Measurements from ENCODE around the gene DMRTA1. TPM values are rescaled to one million over a fixed set of nuclear protein-coding genes. Genes with fewer than 3 reads are reported as not detected.
A peak's percentile ranks its signal among the peaks of the same experiment; 100 is the strongest.
"Not testable (repeated sequence)": the region's sequence is repeated elsewhere in the genome, so short reads cannot be mapped to it uniquely, and the experiment has no call there.

Gene DMRTA1
- total and polyA plus RNA-seq, 5 donors from 2014 or later = not detected

DNA sequence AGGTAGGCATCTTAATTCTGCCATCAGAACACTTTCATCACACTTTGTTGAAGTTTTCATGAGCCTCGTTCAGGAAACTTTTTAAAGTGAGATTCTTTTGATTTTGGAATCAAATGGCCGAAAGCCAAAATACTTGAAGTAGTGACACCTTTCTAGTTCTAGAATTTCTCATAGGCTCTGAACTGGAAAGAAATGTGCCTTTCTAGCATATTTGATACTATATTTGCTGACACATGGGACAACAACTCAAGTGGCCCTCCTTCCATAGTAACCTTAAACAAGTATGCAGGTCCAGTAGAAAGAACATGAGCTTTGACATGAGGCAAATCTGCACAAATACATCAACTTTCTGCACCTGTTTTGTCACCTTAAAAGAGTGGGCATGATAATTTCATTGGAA, 22.0 kb upstream of the DMRTA1 start:
- Mint-ChIP-seq H3K36me3 (no peaks in the 10 kb centered on the region), H3K4me1 (no peaks in the 10 kb centered on the region), H3K4me3 (no peak overlapping the region), H3K27ac (no peak overlapping the region), H3K9me3 (peaks cover 0 to 2% (median 0%) of the 10 kb centered on the region in 7 donors), H3K27me3 (no peaks in the 10 kb centered on the region)
- H3K4me1 ChIP-seq (ENCODE audit: control insufficient read depth, insufficient read depth, low read length, poor library complexity, severe bottlenecking) = no peaks in the 10 kb centered on the region
- H3K9me3 ChIP-seq (ENCODE audit: control insufficient read depth in 2 of 2, low read length in 2 of 2) = no peaks in the 10 kb centered on the region
- ATAC-seq (ENCODE audit: low read depth in 2 of 2) (no peak), DNase-seq (no peak)
- H3K36me3 ChIP-seq (ENCODE audit: control insufficient read depth, insufficient read depth, low read length) = no peaks in the 10 kb centered on the region
- no peak overlapping the region for H3K27ac ChIP-seq (ENCODE audit: insufficient read depth, low read length, poor library complexity, severe bottlenecking)
- no peaks in the 10 kb centered on the region for H3K27me3 ChIP-seq (ENCODE audit: control insufficient read depth, insufficient read depth, low read length)
- no peak overlapping the region for H3K4me3 ChIP-seq (ENCODE audit: low read depth, low read length)

DNA sequence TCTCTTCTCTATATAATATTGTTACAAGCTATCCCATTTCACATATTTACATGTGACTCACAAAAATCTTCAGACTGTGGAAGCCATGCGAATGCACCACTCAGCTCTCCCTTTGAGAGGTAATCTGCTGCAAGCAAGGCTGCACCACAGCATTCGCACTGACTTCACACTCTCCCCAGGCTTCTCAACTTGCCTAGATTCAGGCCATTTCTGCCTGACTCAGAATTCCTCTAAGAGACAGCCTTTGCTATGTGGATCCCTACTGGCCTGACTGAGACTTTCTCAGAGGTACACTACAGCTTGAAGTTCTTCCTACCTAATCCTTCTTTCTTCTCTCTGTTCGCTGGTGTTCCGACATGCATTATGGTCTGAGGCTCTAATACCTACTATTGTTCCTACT, 21.1 kb upstream of the DMRTA1 start:
- Histone ChIP-seq H3K36me3 (ENCODE audit: control insufficient read depth, insufficient read depth, low read length) (no peaks in the 10 kb centered on the region), H3K9me3 (ENCODE audit: control insufficient read depth in 2 of 2, low read length in 2 of 2) (no peaks in the 10 kb centered on the region), H3K27me3 (ENCODE audit: control insufficient read depth, insufficient read depth, low read length) (no peaks in the 10 kb centered on the region), H3K4me1 (ENCODE audit: control insufficient read depth, insufficient read depth, low read length, poor library complexity, severe bottlenecking) (no peaks in the 10 kb centered on the region), H3K27ac (ENCODE audit: insufficient read depth, low read length, poor library complexity, severe bottlenecking) (no peak overlapping the region), H3K4me3 (ENCODE audit: low read depth, low read length) (no peak overlapping the region)
- DNase-seq = no peak
- ATAC-seq (ENCODE audit: low read depth in 2 of 2) = no peak
- Mint-ChIP-seq H3K9me3 (peaks cover 0 to 2% (median 0%) of the 10 kb centered on the region in 7 donors), H3K27me3 (no peaks in the 10 kb centered on the region), H3K4me3 (no peak overlapping the region), H3K36me3 (no peaks in the 10 kb centered on the region), H3K4me1 (no peaks in the 10 kb centered on the region), H3K27ac (no peak overlapping the region)

DNA sequence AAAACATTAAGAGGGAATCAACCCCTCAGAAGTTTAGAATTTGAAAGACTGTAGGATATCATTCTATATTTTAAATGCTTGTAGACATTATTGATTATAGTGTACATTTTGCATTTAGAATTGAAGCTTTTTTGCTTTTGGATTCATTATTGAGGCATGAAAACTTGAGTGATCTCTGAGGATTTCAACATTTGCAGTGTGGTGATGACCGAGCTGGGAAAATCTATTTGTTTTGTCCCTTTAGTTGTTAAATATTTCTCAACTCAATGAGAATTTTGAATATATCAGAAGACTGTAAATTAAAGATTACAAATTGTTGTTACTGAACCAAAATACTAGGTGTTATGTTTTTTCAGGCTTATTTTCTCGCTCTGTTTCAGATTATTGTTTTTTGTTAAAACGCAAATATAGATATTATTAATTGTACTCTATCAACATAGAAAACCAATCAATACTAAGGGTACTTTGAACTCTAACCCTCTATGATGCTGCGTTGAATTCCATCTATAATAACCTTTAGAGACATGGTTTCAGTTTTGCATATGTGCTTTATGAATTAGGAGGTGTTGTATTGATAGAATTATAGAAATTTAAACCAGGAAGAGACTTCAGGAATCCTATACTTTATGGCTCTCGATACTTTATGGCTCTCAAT, 19.3 kb upstream of the DMRTA1 start:
- no peak for ATAC-seq (ENCODE audit: low read depth in 2 of 2)
- Mint-ChIP-seq H3K27ac (no peak overlapping the region), H3K9me3 (peaks cover 0 to 2% (median 0%) of the 10 kb centered on the region in 7 donors), H3K36me3 (no peaks in the 10 kb centered on the region), H3K4me1 (no peaks in the 10 kb centered on the region), H3K27me3 (no peaks in the 10 kb centered on the region), H3K4me3 (no peak overlapping the region)
- H3K4me1 ChIP-seq (ENCODE audit: control insufficient read depth, insufficient read depth, low read length, poor library complexity, severe bottlenecking) = no peaks in the 10 kb centered on the region
- no peaks in the 10 kb centered on the region for H3K36me3 ChIP-seq (ENCODE audit: control insufficient read depth, insufficient read depth, low read length)
- H3K9me3 ChIP-seq (ENCODE audit: control insufficient read depth in 2 of 2, low read length in 2 of 2) = no peaks in the 10 kb centered on the region
- no peaks in the 10 kb centered on the region for H3K27me3 ChIP-seq (ENCODE audit: control insufficient read depth, insufficient read depth, low read length)
- H3K27ac ChIP-seq (ENCODE audit: insufficient read depth, low read length, poor library complexity, severe bottlenecking) = no peak overlapping the region
- DNase-seq = no peak
- no peak overlapping the region for H3K4me3 ChIP-seq (ENCODE audit: low read depth, low read length)

DNA sequence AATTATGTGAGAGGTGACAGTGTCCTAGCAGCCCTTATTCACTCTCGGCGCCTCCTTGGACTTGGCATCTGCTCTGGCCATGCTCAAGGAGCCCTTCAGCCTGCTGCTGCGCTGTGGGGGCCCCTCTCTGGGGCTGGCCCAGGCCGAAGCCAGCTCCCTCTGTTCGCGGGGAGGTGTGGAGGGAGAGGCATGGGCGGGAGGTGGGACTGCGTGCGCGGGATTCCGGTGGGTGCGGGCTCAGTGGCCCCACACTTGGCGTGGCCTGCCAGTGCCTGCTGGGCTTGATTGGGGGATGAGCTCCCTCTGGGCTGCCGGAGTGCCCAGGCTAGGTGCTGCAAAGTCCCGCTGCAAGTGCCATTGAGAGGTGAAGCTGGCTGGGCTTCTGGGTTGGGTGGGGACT, 12.9 kb upstream of the DMRTA1 start:
- Mint-ChIP-seq H3K9me3 (peaks cover 0 to 4% (median 0%) of the 10 kb centered on the region in 7 donors), H3K4me3 (no peak overlapping the region), H3K27ac (no peak overlapping the region), H3K4me1 (no peaks in the 10 kb centered on the region), H3K27me3 (peaks cover 6% of the 10 kb centered on the region), H3K36me3 (no peaks in the 10 kb centered on the region)
- H3K4me1 ChIP-seq (ENCODE audit: control insufficient read depth, insufficient read depth, low read length, poor library complexity, severe bottlenecking) = no peaks in the 10 kb centered on the region
- no peaks in the 10 kb centered on the region for H3K36me3 ChIP-seq (ENCODE audit: control insufficient read depth, insufficient read depth, low read length)
- H3K4me3 ChIP-seq (ENCODE audit: low read depth, low read length) = no peak overlapping the region
- H3K27ac ChIP-seq (ENCODE audit: insufficient read depth, low read length, poor library complexity, severe bottlenecking) = no peak overlapping the region
- ATAC-seq (ENCODE audit: low read depth in 2 of 2) (no peak), DNase-seq (no peak)
- no peaks in the 10 kb centered on the region for H3K9me3 ChIP-seq (ENCODE audit: control insufficient read depth in 2 of 2, low read length in 2 of 2)
- H3K27me3 ChIP-seq (ENCODE audit: control insufficient read depth, insufficient read depth, low read length) = no peaks in the 10 kb centered on the region

DNA sequence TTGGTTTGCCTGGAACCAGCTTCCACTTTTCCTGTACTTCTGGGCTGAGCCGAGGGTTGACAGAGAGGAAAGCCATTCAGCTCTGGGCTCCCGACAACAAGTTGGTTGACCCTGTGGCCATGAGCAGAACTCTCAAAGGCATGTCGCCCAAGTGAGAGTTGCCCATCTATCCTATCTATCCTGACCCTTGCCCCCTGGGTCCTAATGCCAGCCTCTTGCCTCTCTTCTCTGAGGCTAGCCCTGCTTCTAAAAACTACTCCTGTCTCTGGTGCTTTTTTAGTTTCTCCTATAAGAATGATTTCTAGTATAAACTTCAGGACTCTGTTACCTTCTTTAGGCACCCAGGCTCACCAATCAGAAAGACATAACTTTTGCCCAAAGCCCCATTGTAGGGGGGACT, 11.4 kb upstream of the DMRTA1 start:
- not testable (repeated sequence) for H3K27ac Mint-ChIP-seq; H3K27me3 Mint-ChIP-seq; H3K36me3 Mint-ChIP-seq; H3K4me3 Mint-ChIP-seq; H3K27me3 ChIP-seq (ENCODE audit: control insufficient read depth, insufficient read depth, low read length); H3K36me3 ChIP-seq (ENCODE audit: control insufficient read depth, insufficient read depth, low read length); H3K27ac ChIP-seq (ENCODE audit: insufficient read depth, low read length, poor library complexity, severe bottlenecking); H3K9me3 ChIP-seq (ENCODE audit: control insufficient read depth in 2 of 2, low read length in 2 of 2); DNase-seq; H3K4me3 ChIP-seq (ENCODE audit: low read depth, low read length); H3K9me3 Mint-ChIP-seq; H3K4me1 ChIP-seq (ENCODE audit: control insufficient read depth, insufficient read depth, low read length, poor library complexity, severe bottlenecking); ATAC-seq (ENCODE audit: low read depth in 2 of 2); H3K4me1 Mint-ChIP-seq

DNA sequence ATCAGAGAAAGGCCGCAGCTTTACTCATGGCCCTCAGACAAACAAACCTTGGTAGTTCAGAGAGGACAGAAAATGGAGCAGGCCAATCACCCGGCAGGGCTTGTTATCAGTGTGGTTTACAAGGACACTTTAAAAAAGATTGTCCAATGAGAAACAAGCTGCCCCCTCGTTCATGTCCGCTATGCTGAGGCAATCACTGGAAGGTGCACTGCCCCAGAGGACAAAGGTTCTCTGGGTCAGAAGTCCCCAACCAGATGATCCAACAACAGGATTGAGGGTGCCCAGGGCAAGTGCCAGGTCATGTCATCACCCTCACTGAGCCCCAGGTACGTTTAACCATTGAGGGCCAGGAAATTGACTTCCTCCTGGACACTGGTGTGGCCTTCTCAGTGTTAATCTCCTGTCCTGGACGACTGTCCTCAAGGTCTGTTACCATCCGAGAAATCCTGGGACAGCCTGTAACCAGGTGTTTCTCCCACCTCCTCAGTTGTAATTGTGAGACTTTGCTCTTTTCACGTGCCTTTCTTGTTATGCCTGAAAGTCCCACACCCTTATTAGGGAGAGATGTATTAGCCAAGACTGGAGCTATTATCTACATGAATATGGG, 9.1 kb upstream of the DMRTA1 start:
- not testable (repeated sequence) for H3K4me3 ChIP-seq (ENCODE audit: low read depth, low read length); ATAC-seq (ENCODE audit: low read depth in 2 of 2); H3K36me3 ChIP-seq (ENCODE audit: control insufficient read depth, insufficient read depth, low read length); H3K27me3 Mint-ChIP-seq; H3K27me3 ChIP-seq (ENCODE audit: control insufficient read depth, insufficient read depth, low read length); H3K9me3 ChIP-seq (ENCODE audit: control insufficient read depth in 2 of 2, low read length in 2 of 2); H3K4me1 Mint-ChIP-seq; H3K4me3 Mint-ChIP-seq; DNase-seq; H3K27ac ChIP-seq (ENCODE audit: insufficient read depth, low read length, poor library complexity, severe bottlenecking); H3K27ac Mint-ChIP-seq; H3K4me1 ChIP-seq (ENCODE audit: control insufficient read depth, insufficient read depth, low read length, poor library complexity, severe bottlenecking); H3K36me3 Mint-ChIP-seq; H3K9me3 Mint-ChIP-seq

DNA sequence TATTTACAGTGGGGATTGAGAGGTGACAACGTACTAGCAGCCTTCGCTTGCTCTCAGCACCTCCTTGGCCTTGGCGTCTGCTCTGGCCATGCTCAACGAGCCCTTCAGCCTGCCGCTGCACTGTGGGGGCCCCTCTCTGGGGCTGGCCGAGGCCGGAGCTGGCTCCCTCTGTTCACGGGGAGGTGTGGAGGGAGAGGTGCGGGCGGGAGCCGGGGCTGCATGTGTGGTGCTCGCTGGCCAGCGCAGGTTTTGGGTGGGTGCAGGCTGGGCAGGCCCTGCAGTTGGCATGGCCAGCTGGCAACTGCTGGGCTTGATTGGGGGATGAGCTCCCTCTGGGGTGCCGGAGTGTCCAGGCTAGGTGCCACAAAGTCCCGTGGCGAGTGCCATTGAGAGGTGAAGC, 5.8 kb upstream of the DMRTA1 start:
- ATAC-seq (ENCODE audit: low read depth in 2 of 2) (no peak), DNase-seq (no peak)
- Histone ChIP-seq H3K4me1 (ENCODE audit: control insufficient read depth, insufficient read depth, low read length, poor library complexity, severe bottlenecking) (no peaks in the 10 kb centered on the region), H3K9me3 (ENCODE audit: control insufficient read depth in 2 of 2, low read length in 2 of 2) (no peaks in the 10 kb centered on the region), H3K4me3 (ENCODE audit: low read depth, low read length) (no peak overlapping the region), H3K27ac (ENCODE audit: insufficient read depth, low read length, poor library complexity, severe bottlenecking) (no peak overlapping the region), H3K27me3 (ENCODE audit: control insufficient read depth, insufficient read depth, low read length) (peaks cover 4% of the 10 kb centered on the region), H3K36me3 (ENCODE audit: control insufficient read depth, insufficient read depth, low read length) (no peaks in the 10 kb centered on the region)
- no peaks in the 10 kb centered on the region for H3K36me3 Mint-ChIP-seq
- H3K4me1 Mint-ChIP-seq = no peaks in the 10 kb centered on the region
- no peak overlapping the region for H3K27ac Mint-ChIP-seq
- no peak overlapping the region for H3K4me3 Mint-ChIP-seq
- H3K27me3 Mint-ChIP-seq = peaks cover 13% of the 10 kb centered on the region
- H3K9me3 Mint-ChIP-seq = peaks cover 0 to 4% (median 0%) of the 10 kb centered on the region in 7 donors

DNA sequence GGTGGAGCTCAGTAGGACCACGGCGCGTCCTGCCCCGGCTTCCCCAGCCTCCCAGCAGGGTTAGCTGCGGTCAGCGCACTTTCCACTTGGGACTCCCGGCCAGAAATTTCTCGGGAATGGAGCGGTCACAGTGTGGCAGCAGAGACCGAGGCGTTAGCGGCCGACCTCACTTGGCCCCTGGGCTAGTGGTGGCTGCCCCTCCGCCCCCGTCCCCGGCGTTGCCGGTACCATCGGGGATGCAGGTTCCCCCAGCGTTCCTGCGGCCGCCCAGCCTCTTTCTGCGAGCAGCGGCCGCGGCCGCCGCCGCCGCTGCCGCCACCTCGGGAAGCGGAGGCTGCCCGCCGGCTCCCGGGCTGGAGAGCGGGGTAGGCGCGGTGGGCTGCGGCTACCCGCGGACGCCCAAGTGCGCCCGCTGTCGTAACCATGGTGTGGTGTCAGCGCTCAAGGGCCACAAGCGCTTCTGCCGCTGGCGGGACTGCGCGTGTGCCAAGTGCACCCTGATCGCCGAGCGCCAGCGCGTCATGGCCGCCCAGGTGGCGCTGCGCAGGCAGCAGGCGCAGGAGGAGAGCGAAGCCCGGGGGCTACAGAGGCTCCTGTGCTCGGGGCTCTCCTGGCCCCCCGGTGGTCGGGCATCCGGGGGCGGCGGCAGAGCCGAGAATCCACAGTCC, 460 bp downstream of the DMRTA1 start:
- DNase-seq = peak in 1 of 3 donors; percentile 54
- Mint-ChIP-seq H3K27ac (no peak overlapping the region), H3K27me3 (peaks cover 47% of the 10 kb centered on the region), H3K9me3 (no peaks in the 10 kb centered on the region), H3K36me3 (no peaks in the 10 kb centered on the region), H3K4me3 (peak overlapping the region in 1 of 4 donors; percentile 48), H3K4me1 (peaks cover 0 to 10% (median 7%) of the 10 kb centered on the region in 4 donors)
- no peaks in the 10 kb centered on the region for H3K9me3 ChIP-seq (ENCODE audit: control insufficient read depth in 2 of 2, low read length in 2 of 2)
- H3K27ac ChIP-seq (ENCODE audit: insufficient read depth, low read length, poor library complexity, severe bottlenecking) = no peak overlapping the region
- H3K4me1 ChIP-seq (ENCODE audit: control insufficient read depth, insufficient read depth, low read length, poor library complexity, severe bottlenecking) = peaks cover 11% of the 10 kb centered on the region
- no peak overlapping the region for H3K4me3 ChIP-seq (ENCODE audit: low read depth, low read length)
- peak in 1 of 2 donors; percentile 71 for ATAC-seq (ENCODE audit: low read depth in 2 of 2)
- no peaks in the 10 kb centered on the region for H3K36me3 ChIP-seq (ENCODE audit: control insufficient read depth, insufficient read depth, low read length)
- peaks cover 31% of the 10 kb centered on the region for H3K27me3 ChIP-seq (ENCODE audit: control insufficient read depth, insufficient read depth, low read length)
